Caco-2 (cell line): ENCODE data around the gene NUDT3. TPM values are rescaled to one million over a fixed set of nuclear protein-coding genes. Genes with fewer than 3 reads are reported as not detected.

Source experiments
- BruUV-seq: library from RNA; stranded (reverse); fragments of 400-500 nt; replicated peaks from 2 replicates; lab custom pipeline; 2021; lab: Mats Ljungman, UMichigan
- CTCF ChIA-PET: fragments of 300-600 bp; sonication (Branson Sonifier 250); formaldehyde crosslinking; loops from one replicate; lab custom pipeline; 2022; ENCODE audit warnings: antibody characterized with exemption; lab: Charles Lee
- POLR2A ChIA-PET: fragments of 300-600 bp; sonication (Branson Sonifier 250); formaldehyde crosslinking; loops from one replicate; lab custom pipeline; 2022; ENCODE audit warnings: antibody characterized with exemption; lab: Charles Lee
- DNase-seq, 2 experiments: peaks; one replicate each; pipeline versions ENCODE4 v3.0.0 to v3.0.0-alpha.2; 2020 to 2022
- H3K27me3 ChIP-seq: replicated peaks from 2 replicates; pipeline ENCODE4 v1.6.0; 2011; ENCODE audit warnings: low read length; ENCODE audit not compliant: control insufficient read depth, insufficient read depth
- H3K36me3 ChIP-seq: 2 replicates; pipeline ENCODE4 v1.5.1; 2011; ENCODE audit warnings: low read length; ENCODE audit not compliant: control insufficient read depth, insufficient read depth
- H3K4me1 ChIP-seq: fragments of 250-450 bp; sonication (Bioruptor Pico); 2 replicates; pipeline ENCODE4 v1.5.1; 2020; ENCODE audit warnings: mild to moderate bottlenecking
- H3K4me3 ChIP-seq: 2 replicates; pipeline ENCODE4 v1.5.1; 2011; ENCODE audit warnings: low read depth, mild to moderate bottlenecking, control low read depth, low read length
- H3K9me3 ChIP-seq: fragments of 250-450 bp; sonication (Bioruptor Pico); 2 replicates; pipeline ENCODE4 v1.5.1; 2020; ENCODE audit warnings: mild to moderate bottlenecking, moderate library complexity
- H3K27ac Mint-ChIP-seq: one replicate; pipeline ENCODE4 v1.8.0; 2022; ENCODE audit warnings: mixed read lengths; ENCODE audit not compliant: unreplicated experiment
- H3K27me3 Mint-ChIP-seq: one replicate; pipeline ENCODE4 v1.8.0; 2022; ENCODE audit warnings: mixed read lengths; ENCODE audit not compliant: insufficient read depth, unreplicated experiment
- H3K36me3 Mint-ChIP-seq: one replicate; pipeline ENCODE4 v1.8.0; 2022; ENCODE audit warnings: mild to moderate bottlenecking, mixed read lengths; ENCODE audit not compliant: insufficient read depth, unreplicated experiment
- H3K4me1 Mint-ChIP-seq: one replicate; pipeline ENCODE4 v1.8.0; 2022; ENCODE audit warnings: low read depth, mixed read lengths; ENCODE audit not compliant: unreplicated experiment
- H3K4me3 Mint-ChIP-seq: one replicate; pipeline ENCODE4 v1.8.0; 2022; ENCODE audit warnings: mild to moderate bottlenecking, moderate library complexity, mixed read lengths; ENCODE audit not compliant: unreplicated experiment
- H3K9me3 Mint-ChIP-seq: one replicate; pipeline ENCODE4 v1.8.0; 2022; ENCODE audit warnings: mixed read lengths; ENCODE audit not compliant: unreplicated experiment
- CTCF ChIP-seq, 2 experiments: fragments of 200-600 bp in 1 of 2; IDR thresholded peaks; 1 replicate in 1 of 2; 2 replicates in 1 of 2; pipeline versions ENCODE4 v1.5.1 to v1.8.0; 2011 to 2022; ENCODE audit warnings: antibody characterized with exemption in 1 of 2, control low read depth in 1 of 2, inconsistent platforms in 1 of 2, low read depth in 1 of 2, low read length in 1 of 2, mild to moderate bottlenecking in 1 of 2, moderate library complexity in 1 of 2; ENCODE audit not compliant: insufficient read depth in 1 of 2, severe bottlenecking in 1 of 2, unreplicated experiment in 1 of 2
- intact Hi-C: fragments of 100-400 bp; cut with micrococcal nuclease; formaldehyde crosslinking; loops from one replicate; pipeline ENCODE4 v1.10.0; 2022; ENCODE audit not compliant: unreplicated experiment
- total RNA-seq: library from RNA; stranded (reverse); gene quantifications from 2 replicates; pipeline ENCODE4 v1.2.3, GENCODE V29; 2022

The NUDT3 gene
- total RNA-seq, 1 experiment from 2014 or later: 22.9 TPM

GRCh38 chr6:34350934-34351217, 41.6 kb downstream of the NUDT3 start:
- intact Hi-C loops: no loop called here
- Mint-ChIP-seq H3K4me1 (no peaks in the 10 kb centered on the region), H3K4me3 (no peak overlapping the region), H3K36me3 (peaks cover 5% of the 10 kb centered on the region), H3K27ac (no peak overlapping the region), H3K9me3 (no peaks in the 10 kb centered on the region), H3K27me3 (no peaks in the 10 kb centered on the region)
- Histone ChIP-seq H3K9me3 (no peaks in the 10 kb centered on the region), H3K36me3 (no peaks in the 10 kb centered on the region), H3K4me1 (no peaks in the 10 kb centered on the region), H3K27me3 (no peaks in the 10 kb centered on the region), H3K4me3 (no peak overlapping the region)
- TF ChIP-seq CTCF (IDR thresholded peaks at IDR 0.05; ENCODE audit: insufficient read depth in 1 of 2, low read depth in 1 of 2, low read length in 1 of 2, severe bottlenecking in 1 of 2, unreplicated experiment in 1 of 2): no peak
- CTCF ChIA-PET: no interaction called here
- no peak for DNase-seq
- no TSS peak for BruUV-seq
- POLR2A ChIA-PET: interaction anchor here (0.7 kb wide), 1 partner anchor 101 kb away, joined by 7 read pairs; no protein-coding TSS in a partner anchor

- H3K27me3 ChIP-seq: no peaks in the 10 kb centered on the region
- H3K4me1 ChIP-seq: no peaks in the 10 kb centered on the region
- DNase-seq: no peak
- intact Hi-C loops: no loop called here
- H3K9me3 Mint-ChIP-seq: no peaks in the 10 kb centered on the region
- no peaks in the 10 kb centered on the region for H3K36me3 ChIP-seq
- no peak for TF ChIP-seq CTCF (IDR thresholded peaks at IDR 0.05; ENCODE audit: insufficient read depth in 1 of 2, low read depth in 1 of 2, low read length in 1 of 2, severe bottlenecking in 1 of 2, unreplicated experiment in 1 of 2)
- H3K9me3 ChIP-seq: no peaks in the 10 kb centered on the region
- H3K4me1 Mint-ChIP-seq: no peaks in the 10 kb centered on the region
- peaks cover 5% of the 10 kb centered on the region for H3K36me3 Mint-ChIP-seq
- CTCF ChIA-PET: interaction anchor here (0.6 kb wide), 1 partner anchor 8 kb away, joined by 4 read pairs; no protein-coding TSS in a partner anchor
- no TSS peak for BruUV-seq
- POLR2A ChIA-PET: no interaction called here
- no peak overlapping the region for H3K4me3 ChIP-seq
- no peak overlapping the region for H3K4me3 Mint-ChIP-seq
- no peak overlapping the region for H3K27ac Mint-ChIP-seq
- no peaks in the 10 kb centered on the region for H3K27me3 Mint-ChIP-seq
These were observed 42.1 kb downstream of the NUDT3 start for GRCh38 chr6:34350137-34350933.

- H3K27ac Mint-ChIP-seq: no peak overlapping the region
These were observed 43.3 kb downstream of the NUDT3 start for GRCh38 chr6:34349211-34349610.

More at GRCh38 chr6:34349211-34349610, 43.3 kb downstream of the NUDT3 start:
- DNase-seq: no peak
- intact Hi-C loops: no loop called here
- no peaks in the 10 kb centered on the region for H3K4me1 Mint-ChIP-seq
- TF ChIP-seq CTCF (IDR thresholded peaks at IDR 0.05; ENCODE audit: insufficient read depth in 1 of 2, low read depth in 1 of 2, low read length in 1 of 2, severe bottlenecking in 1 of 2, unreplicated experiment in 1 of 2): no peak
- H3K27me3 Mint-ChIP-seq: no peaks in the 10 kb centered on the region
- no peaks in the 10 kb centered on the region for H3K9me3 Mint-ChIP-seq
- ChIA-PET CTCF (no interaction called here), POLR2A (no interaction called here)
- no peaks in the 10 kb centered on the region for H3K27me3 ChIP-seq
- H3K4me3 Mint-ChIP-seq: no peak overlapping the region
- H3K4me1 ChIP-seq: no peaks in the 10 kb centered on the region
- BruUV-seq: no TSS peak
- peaks cover 5% of the 10 kb centered on the region for H3K36me3 Mint-ChIP-seq
- no peak overlapping the region for H3K4me3 ChIP-seq
- H3K9me3 ChIP-seq: no peaks in the 10 kb centered on the region
- no peaks in the 10 kb centered on the region for H3K36me3 ChIP-seq
